OCI-LY7 (cell line): Measurements from ENCODE around the gene NTM. TPM values are rescaled to one million over a fixed set of nuclear protein-coding genes. Genes with fewer than 3 reads are reported as not detected.
A peak's percentile ranks its signal among the peaks of the same experiment; 100 is the strongest.

Experiments
- BruUV-seq: library from RNA; stranded (reverse); fragments of 400-500 nt; replicated peaks from 2 replicates; lab custom pipeline; 2021; lab: Mats Ljungman, UMichigan
- CTCF ChIA-PET: fragments of 300-600 bp; sonication (Branson Sonifier 250); formaldehyde crosslinking; loops from one replicate; lab custom pipeline; 2022; ENCODE audit warnings: antibody characterized with exemption; ENCODE audit not compliant: unreplicated experiment; lab: Charles Lee
- POLR2A ChIA-PET: fragments of 300-600 bp; sonication (Branson Sonifier 250); formaldehyde crosslinking; loops from one replicate; lab custom pipeline; 2022; ENCODE audit warnings: antibody characterized with exemption; lab: Charles Lee
- DNase-seq: peaks from one replicate; pipeline ENCODE4 v3.0.0-alpha.2; 2015; ENCODE audit warnings: low spot score
- H2AFZ ChIP-seq: fragments of 200-600 bp; sonication (generic), shearing (Covaris generic); 2 replicates; pipeline ENCODE4 v1.6.1; 2014; ENCODE audit warnings: mild to moderate bottlenecking, antibody characterized with exemption, low read length, moderate library complexity
- H3K27ac ChIP-seq: fragments of 200-600 bp; sonication (generic); 2 replicates; pipeline ENCODE4 v1.5.1; 2014; ENCODE audit warnings: mixed run types, low read depth, mild to moderate bottlenecking, moderate library complexity, low read length, inconsistent platforms; ENCODE audit not compliant: poor library complexity, severe bottlenecking
- H3K36me3 ChIP-seq: fragments of 200-600 bp; sonication (generic); 2 replicates; pipeline ENCODE4 v1.6.1; 2014; ENCODE audit warnings: mild to moderate bottlenecking, antibody characterized with exemption, low read length, moderate library complexity, mixed read lengths; ENCODE audit not compliant: insufficient read depth
- H3K4me1 ChIP-seq: fragments of 200-600 bp; sonication (generic); 2 replicates; pipeline ENCODE4 v1.5.1; 2014; ENCODE audit warnings: mild to moderate bottlenecking, low read length; ENCODE audit not compliant: insufficient read depth, poor library complexity, severe bottlenecking
- H3K4me2 ChIP-seq: fragments of 200-600 bp; sonication (generic); 2 replicates; pipeline ENCODE4 v1.6.1; 2014; ENCODE audit warnings: mild to moderate bottlenecking, low read length
- H3K4me3 ChIP-seq: fragments of 200-600 bp; sonication (generic); 2 replicates; pipeline ENCODE4 v1.5.1; 2014; ENCODE audit warnings: mild to moderate bottlenecking, low read depth, low read length; ENCODE audit not compliant: poor library complexity, severe bottlenecking
- H3K79me2 ChIP-seq: fragments of 200-600 bp; sonication (generic); 2 replicates; pipeline ENCODE4 v1.6.1; 2016; ENCODE audit warnings: low read depth, mild to moderate bottlenecking, low read length, moderate library complexity, mixed read lengths; ENCODE audit not compliant: insufficient read depth
- H3K9me2 ChIP-seq: fragments of 200-600 bp; sonication (generic); 2 replicates; pipeline ENCODE4 v1.6.1; 2016; ENCODE audit warnings: mild to moderate bottlenecking, low read length, mixed read lengths; ENCODE audit not compliant: insufficient read depth
- H3K9me3 ChIP-seq: fragments of 200-600 bp; sonication (generic); 2 replicates; pipeline ENCODE4 v1.6.1; 2014; ENCODE audit warnings: mild to moderate bottlenecking, mixed run types, low read length, mixed read lengths
- H4K20me1 ChIP-seq: fragments of 200-600 bp; sonication (generic); 2 replicates; pipeline ENCODE4 v1.6.1; 2014; ENCODE audit warnings: mild to moderate bottlenecking, antibody characterized with exemption, low read length, moderate library complexity, mixed read lengths; ENCODE audit not compliant: insufficient read depth
- EZH2phosphoT487 ChIP-seq: fragments of 200-600 bp; sonication (generic); IDR thresholded peaks from 2 replicates; pipeline ENCODE4 v1.6.1; 2018; ENCODE audit warnings: low read depth, borderline replicate concordance, mild to moderate bottlenecking, mixed run types, antibody characterized with exemption, low read length, moderate library complexity, mixed read lengths
- intact Hi-C: fragments of 100-400 bp; cut with micrococcal nuclease; formaldehyde crosslinking; loops from one replicate; pipeline ENCODE4 v1.10.0; 2022; ENCODE audit not compliant: unreplicated experiment
- total RNA-seq, 2 experiments: library from RNA; depleted of rRNA in 1 of 2; stranded (reverse); fragments of >200 nt in 1 of 2; shearing (Covaris generic) in 1 of 2; gene quantifications; 2 replicates each; pipeline ENCODE4 v1.2.3, GENCODE V29; 2014 to 2022
- TF ChIP-seq, protein P1 (sequence below): fragments of 200-600 bp; sonication (generic); conservative IDR thresholded peaks from 2 replicates; pipeline ENCODE4 v1.5.1; 2014; ENCODE audit warnings: mild to moderate bottlenecking, antibody characterized with exemption, low read length, moderate library complexity, mixed read lengths

NTM gene
- total RNA-seq, 2 experiments from 2014 or later = not detected

DNA sequence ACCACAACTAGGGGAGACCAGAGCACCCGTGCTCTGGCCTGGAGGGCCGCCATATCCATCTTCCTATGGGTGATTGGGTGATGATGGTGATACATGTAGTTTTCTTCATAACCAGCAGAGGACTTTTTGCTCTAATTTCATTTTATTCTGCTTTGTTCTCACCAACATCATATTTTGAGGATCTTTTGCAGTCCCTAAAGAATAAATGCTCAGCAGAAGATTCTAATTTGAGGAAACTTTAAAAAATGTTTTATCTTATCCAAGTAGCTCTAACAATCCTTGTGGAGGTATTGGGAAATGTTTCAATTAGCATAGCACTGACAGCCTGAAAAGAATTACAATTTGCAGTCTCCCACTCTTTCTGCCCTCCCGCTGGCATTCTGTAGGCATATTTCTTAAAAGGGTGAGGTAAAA lies 544.0 kb downstream of the NTM start:
- CTCF ChIA-PET = no interaction called here

DNA sequence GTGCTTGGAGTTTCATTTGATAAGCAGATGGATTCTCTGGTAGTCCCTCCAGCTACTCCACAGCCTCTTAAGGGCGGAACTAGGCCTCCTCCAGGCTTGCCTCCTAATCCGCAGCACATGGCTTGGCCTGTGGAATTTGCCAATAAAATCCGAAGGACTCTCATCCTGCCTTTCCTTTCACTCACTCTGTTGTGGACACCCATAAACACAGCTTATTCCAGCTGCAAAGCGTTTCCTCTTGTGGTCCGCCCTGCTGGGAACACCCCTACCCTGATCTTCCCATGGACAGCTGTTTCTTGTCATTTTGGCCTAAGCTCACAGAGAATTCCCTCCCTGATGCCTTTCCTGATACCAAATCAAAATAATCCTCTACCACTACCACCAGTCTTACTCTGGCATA lies 546.2 kb downstream of the NTM start:
- Histone ChIP-seq H3K9me3 (no peaks in the 10 kb centered on the region), H3K27ac (no peak overlapping the region), H4K20me1 (no peaks in the 10 kb centered on the region), H3K4me3 (no peak overlapping the region), H3K79me2 (no peaks in the 10 kb centered on the region), H2AFZ (no peak overlapping the region), H3K4me2 (no peak overlapping the region), H3K36me3 (no peaks in the 10 kb centered on the region), H3K9me2 (no peaks in the 10 kb centered on the region), H3K4me1 (no peaks in the 10 kb centered on the region)
- ChIA-PET CTCF (no interaction called here), POLR2A (interaction anchor here (0.7 kb wide), 1 partner anchor 68 kb away, joined by 3 read pairs; no protein-coding TSS in a partner anchor)
- TF ChIP-seq, protein P1, sequence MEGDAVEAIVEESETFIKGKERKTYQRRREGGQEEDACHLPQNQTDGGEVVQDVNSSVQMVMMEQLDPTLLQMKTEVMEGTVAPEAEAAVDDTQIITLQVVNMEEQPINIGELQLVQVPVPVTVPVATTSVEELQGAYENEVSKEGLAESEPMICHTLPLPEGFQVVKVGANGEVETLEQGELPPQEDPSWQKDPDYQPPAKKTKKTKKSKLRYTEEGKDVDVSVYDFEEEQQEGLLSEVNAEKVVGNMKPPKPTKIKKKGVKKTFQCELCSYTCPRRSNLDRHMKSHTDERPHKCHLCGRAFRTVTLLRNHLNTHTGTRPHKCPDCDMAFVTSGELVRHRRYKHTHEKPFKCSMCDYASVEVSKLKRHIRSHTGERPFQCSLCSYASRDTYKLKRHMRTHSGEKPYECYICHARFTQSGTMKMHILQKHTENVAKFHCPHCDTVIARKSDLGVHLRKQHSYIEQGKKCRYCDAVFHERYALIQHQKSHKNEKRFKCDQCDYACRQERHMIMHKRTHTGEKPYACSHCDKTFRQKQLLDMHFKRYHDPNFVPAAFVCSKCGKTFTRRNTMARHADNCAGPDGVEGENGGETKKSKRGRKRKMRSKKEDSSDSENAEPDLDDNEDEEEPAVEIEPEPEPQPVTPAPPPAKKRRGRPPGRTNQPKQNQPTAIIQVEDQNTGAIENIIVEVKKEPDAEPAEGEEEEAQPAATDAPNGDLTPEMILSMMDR = no peak
- no peak for TF ChIP-seq EZH2phosphoT487
- no peak for DNase-seq
- intact Hi-C loops = no loop called here
- no TSS peak for BruUV-seq

More for the DNA sequence above, 544.0 kb downstream of the NTM start:
- no peak for DNase-seq
- TF ChIP-seq, protein P1 = 0 out of 2 replicates have a peak, but pooled peaks have one; percentile 14
- TF ChIP-seq EZH2phosphoT487 = no peak
- H3K27ac ChIP-seq = no peak overlapping the region
- no TSS peak for BruUV-seq
- POLR2A ChIA-PET = interaction anchor here (0.5 to 1.6 kb wide), 2 partner anchors 13 to 27 kb away, joined by 3 read pairs; no protein-coding TSS in a partner anchor
- H3K36me3 ChIP-seq = no peaks in the 10 kb centered on the region
- H2AFZ ChIP-seq = no peak overlapping the region
- no peak overlapping the region for H3K4me3 ChIP-seq
- no peaks in the 10 kb centered on the region for H3K79me2 ChIP-seq
- no peaks in the 10 kb centered on the region for H4K20me1 ChIP-seq
- no peaks in the 10 kb centered on the region for H3K4me1 ChIP-seq
- H3K9me3 ChIP-seq = no peaks in the 10 kb centered on the region
- no peak overlapping the region for H3K4me2 ChIP-seq
- intact Hi-C loops = no loop called here
- H3K9me2 ChIP-seq = no peaks in the 10 kb centered on the region

DNA sequence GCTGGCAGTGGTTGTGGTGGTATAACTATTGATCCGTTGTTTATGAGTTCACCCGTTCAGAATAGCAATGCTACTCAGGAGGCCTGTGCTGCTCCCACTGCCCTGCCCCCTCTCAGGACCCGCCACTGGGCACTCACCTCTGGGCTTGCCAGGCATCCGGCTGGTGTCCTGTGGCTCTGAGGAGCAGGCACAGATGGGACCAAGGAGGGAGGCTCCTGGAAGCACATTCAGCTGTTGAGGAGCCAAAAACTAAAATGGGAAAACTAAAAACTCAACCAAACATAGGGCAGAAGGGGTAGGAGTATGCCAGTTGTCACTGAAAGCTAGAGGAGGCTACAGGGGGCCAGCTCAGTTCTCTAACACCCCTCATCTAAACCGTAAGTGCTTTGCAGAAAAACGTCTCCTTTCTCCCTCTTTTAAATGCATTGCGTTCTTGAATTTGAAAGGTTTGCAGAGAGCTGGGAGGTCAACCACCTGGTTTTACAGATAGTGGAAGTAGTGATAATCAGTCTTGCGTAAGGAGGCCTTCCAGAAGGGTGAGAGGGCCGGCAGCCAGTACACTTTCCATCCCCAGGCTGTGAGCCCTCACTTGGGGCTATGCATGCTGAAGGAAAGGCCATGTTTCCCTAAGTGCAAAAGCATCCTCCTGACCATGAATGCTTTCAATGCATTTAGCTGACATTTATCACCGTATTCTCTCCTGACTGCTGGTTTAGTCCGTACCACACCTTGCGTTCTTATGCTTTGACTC lies 547.4 kb downstream of the NTM start:
- no peak overlapping the region for H3K4me2 ChIP-seq
- DNase-seq = no peak
- ChIA-PET CTCF (no interaction called here), POLR2A (no interaction called here)
- no peak overlapping the region for H3K27ac ChIP-seq
- H3K79me2 ChIP-seq = no peaks in the 10 kb centered on the region
- no peaks in the 10 kb centered on the region for H4K20me1 ChIP-seq
- H3K4me3 ChIP-seq = no peak overlapping the region
- no peak for TF ChIP-seq EZH2phosphoT487
- TF ChIP-seq, protein P1 = no peak
- H3K36me3 ChIP-seq = no peaks in the 10 kb centered on the region
- H2AFZ ChIP-seq = no peak overlapping the region
- H3K4me1 ChIP-seq = no peaks in the 10 kb centered on the region
- no peaks in the 10 kb centered on the region for H3K9me3 ChIP-seq
- BruUV-seq = no TSS peak
- no peaks in the 10 kb centered on the region for H3K9me2 ChIP-seq
- intact Hi-C loops = no loop called here
